8988T (cell line): ENCODE measurements around the gene NBEA.

ENCODE experiments used
- DNase-seq: peaks from one replicate; pipeline ENCODE4 v3.0.0; 2011

NBEA gene

GRCh38 chr13:35477386-35477946, 535.4 kb downstream of the NBEA start:
- DNase-seq, result no peak

- DNase-seq, result no peak
These were observed 536.4 kb downstream of the NBEA start for GRCh38 chr13:35478271-35479037.

GRCh38 chr13:35479038-35479492, 537.0 kb downstream of the NBEA start:
- DNase-seq, result no peak

- DNase-seq, result no peak
These were observed 537.6 kb downstream of the NBEA start for GRCh38 chr13:35479706-35480105.

- DNase-seq, result no peak
These were observed 538.3 kb downstream of the NBEA start for GRCh38 chr13:35480346-35480745.

GRCh38 chr13:35481777-35482176, 539.7 kb downstream of the NBEA start:
- DNase-seq, result no peak

- DNase-seq, result no peak
These were observed 540.5 kb downstream of the NBEA start for GRCh38 chr13:35482527-35482926.

GRCh38 chr13:35483761-35484160, 541.7 kb downstream of the NBEA start:
- DNase-seq, result no peak

GRCh38 chr13:35484384-35484783, 542.3 kb downstream of the NBEA start:
- DNase-seq, result no peak

GRCh38 chr13:35485424-35485823, 543.4 kb downstream of the NBEA start:
- no peak for DNase-seq

GRCh38 chr13:35489050-35489449, 547.0 kb downstream of the NBEA start:
- DNase-seq, result no peak

GRCh38 chr13:35496006-35496405, 553.9 kb downstream of the NBEA start:
- DNase-seq, result no peak

GRCh38 chr13:35496761-35497386, 554.8 kb downstream of the NBEA start:
- no peak for DNase-seq

GRCh38 chr13:35498231-35498630, 556.2 kb downstream of the NBEA start:
- DNase-seq, result no peak

GRCh38 chr13:35499196-35499662, 557.2 kb downstream of the NBEA start:
- no peak for DNase-seq

GRCh38 chr13:35499676-35500075, 557.6 kb downstream of the NBEA start:
- DNase-seq, result no peak

- DNase-seq, result no peak
These were observed 558.1 kb downstream of the NBEA start for GRCh38 chr13:35500144-35500543.

- no peak for DNase-seq
These were observed 559.7 kb downstream of the NBEA start for GRCh38 chr13:35501661-35502235.

GRCh38 chr13:35502456-35502855, 560.4 kb downstream of the NBEA start:
- DNase-seq, result no peak

- DNase-seq, result no peak
These were observed 570.3 kb downstream of the NBEA start for GRCh38 chr13:35512271-35512920.

- no peak for DNase-seq
These were observed 572.0 kb downstream of the NBEA start for GRCh38 chr13:35514061-35514477.

- no peak for DNase-seq
These were observed 572.9 kb downstream of the NBEA start for GRCh38 chr13:35514801-35515502.
